Hepatocyte (in vitro differentiated cells): Measurements from ENCODE around the gene BMP6. TPM values are rescaled to one million over a fixed set of nuclear protein-coding genes. Genes with fewer than 3 reads are reported as not detected.

ENCODE experiments used
- DNase-seq: peaks from one replicate; pipeline ENCODE4 v3.0.0-alpha.2; 2016; ENCODE audit warnings: low spot score
- H2AFZ ChIP-seq: fragments of 200-600 bp; sonication (generic); 2 replicates; pipeline ENCODE4 v1.6.0; 2016; ENCODE audit warnings: antibody characterized with exemption, mild to moderate bottlenecking
- H3K27ac ChIP-seq: fragments of 200-600 bp; sonication (generic); 2 replicates; pipeline ENCODE4 v1.5.1; 2016; ENCODE audit warnings: mild to moderate bottlenecking
- H3K27me3 ChIP-seq: fragments of 200-600 bp; sonication (generic); 2 replicates; pipeline ENCODE4 v1.6.1; 2016
- H3K36me3 ChIP-seq: fragments of 200-600 bp; sonication (generic); replicated peaks from 2 replicates; pipeline ENCODE4 v1.5.1; 2016; ENCODE audit warnings: low read depth; ENCODE audit not compliant: insufficient read depth
- H3K4me1 ChIP-seq: fragments of 200-600 bp; sonication (generic); 2 replicates; pipeline ENCODE4 v1.5.1; 2016; ENCODE audit warnings: mild to moderate bottlenecking, moderate library complexity; ENCODE audit not compliant: insufficient read depth
- H3K4me2 ChIP-seq: fragments of 200-600 bp; sonication (generic); 2 replicates; pipeline ENCODE4 v1.6.0; 2016
- H3K4me3 ChIP-seq: fragments of 200-600 bp; sonication (generic); 2 replicates; pipeline ENCODE4 v1.5.1; 2016; ENCODE audit warnings: mild to moderate bottlenecking
- H3K79me2 ChIP-seq: fragments of 200-600 bp; sonication (generic); 2 replicates; pipeline ENCODE4 v1.6.0; 2017; ENCODE audit warnings: mild to moderate bottlenecking
- H3K9me2 ChIP-seq: fragments of 200-600 bp; sonication (generic); replicated peaks from 2 replicates; pipeline ENCODE4 v1.6.0; 2017; ENCODE audit warnings: mild to moderate bottlenecking; ENCODE audit not compliant: insufficient read depth
- H3K9me3 ChIP-seq: fragments of 200-600 bp; sonication (generic); 2 replicates; pipeline ENCODE4 v1.5.1; 2016; ENCODE audit warnings: low read depth, mild to moderate bottlenecking
- H4K20me1 ChIP-seq: fragments of 200-600 bp; sonication (generic); 2 replicates; pipeline ENCODE4 v1.6.0; 2016; ENCODE audit warnings: mild to moderate bottlenecking; ENCODE audit not compliant: insufficient read depth, poor library complexity, severe bottlenecking
- EZH2 ChIP-seq: fragments of 200-600 bp; sonication (generic); IDR thresholded peaks from 2 replicates; pipeline ENCODE4 v1.6.1; 2016; ENCODE audit warnings: antibody characterized with exemption, mild to moderate bottlenecking, borderline replicate concordance
- EZH2phosphoT487 ChIP-seq: fragments of 200-600 bp; sonication (generic); IDR thresholded peaks from one replicate; pipeline ENCODE4 v1.6.1; 2018; ENCODE audit warnings: antibody characterized with exemption, mild to moderate bottlenecking, low read depth, moderate library complexity; ENCODE audit not compliant: unreplicated experiment, severe bottlenecking
- whole genome bisulfite sequencing: methylation state at CpG from one replicate; pipeline ENCODE4 v1.1.6; 2016; ENCODE audit warnings: low lambda C conversion rate; ENCODE audit errors: missing lambda C conversion rate; 5-methylcytosine and 5-hydroxymethylcytosine counted together
- polyA plus RNA-seq: library from polyadenylated mRNA; unstranded; fragments of >200 nt; fragmentation: Nextera tagmentation; extraction: Ambion mirVana; gene quantifications from 2 replicates; pipeline ENCODE4 v1.2.1, GENCODE V29; 2016
- total RNA-seq: library from RNA; depleted of rRNA; stranded (reverse); fragments of >200 nt; gene quantifications from 2 replicates; pipeline ENCODE4 v1.2.3, GENCODE V29; 2014
- TF ChIP-seq, protein P1 (sequence below): fragments of 200-600 bp; sonication (generic); IDR thresholded peaks from 2 replicates; pipeline ENCODE4 v1.5.1; 2016; ENCODE audit warnings: antibody characterized with exemption, mild to moderate bottlenecking; ENCODE audit not compliant: poor library complexity

Gene BMP6
- total and polyA plus RNA-seq, 2 experiments from 2014 or later: 4.0 to 4.3 TPM

DNA sequence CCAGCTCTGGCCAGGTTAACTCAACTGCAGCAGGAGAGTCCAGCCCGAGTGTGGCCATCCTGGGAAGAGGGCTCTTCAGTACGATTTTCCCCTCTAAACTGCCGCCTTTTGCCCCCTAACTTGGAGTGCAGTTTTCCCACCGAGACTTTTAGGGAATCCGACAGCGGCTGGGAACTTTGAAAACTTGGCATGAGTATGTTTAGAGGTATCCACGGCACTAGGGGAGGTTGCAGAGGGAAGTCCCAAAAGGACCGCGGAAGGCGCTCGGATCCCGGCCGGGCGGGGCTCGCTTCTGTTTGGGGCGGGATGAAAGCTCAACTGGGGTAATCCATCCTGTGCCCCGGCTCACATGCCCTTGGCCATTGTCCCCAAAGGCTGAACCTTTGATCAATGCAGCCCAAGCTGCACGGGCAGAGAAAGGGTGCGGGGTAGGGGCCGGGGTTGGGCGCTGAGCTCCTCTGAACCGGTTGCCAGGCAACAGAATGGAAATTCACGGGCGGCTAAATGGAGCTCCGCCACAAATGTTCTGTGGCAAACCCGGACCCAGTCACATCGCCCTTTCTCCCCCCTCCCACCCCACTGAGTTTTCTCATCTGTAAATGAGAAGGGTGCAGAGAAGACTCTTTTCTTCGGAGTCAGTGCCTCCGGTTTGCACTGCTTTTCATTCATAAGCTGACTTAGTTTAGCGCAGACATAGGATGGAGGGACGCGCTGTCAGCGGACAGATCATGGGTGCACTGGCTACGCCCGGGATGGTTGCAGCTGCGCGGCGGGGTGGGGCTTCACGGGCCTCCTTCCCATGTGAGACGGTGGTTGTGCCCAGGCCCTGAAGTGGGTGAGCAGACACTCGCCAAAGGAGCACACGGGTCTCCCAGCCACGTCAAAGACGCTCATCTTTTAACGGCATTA is 2.3 kb downstream of the BMP6 start:
- Histone ChIP-seq H3K4me1 (peaks cover 13% of the 10 kb centered on the region), H3K79me2 (no peaks in the 10 kb centered on the region), H3K36me3 (no peaks in the 10 kb centered on the region), H2AFZ (no peak overlapping the region), H3K9me2 (no peaks in the 10 kb centered on the region), H3K4me3 (peak overlapping the region; percentile 8), H3K9me3 (no peaks in the 10 kb centered on the region), H3K27ac (no peak overlapping the region), H3K4me2 (peak overlapping the region; percentile 100), H4K20me1 (no peaks in the 10 kb centered on the region), H3K27me3 (peaks cover 90% of the 10 kb centered on the region)
- peak; percentile 18 for DNase-seq
- TF ChIP-seq EZH2 (peak; percentile 92), EZH2phosphoT487 (peak; percentile 42)
- TF ChIP-seq, protein P1, sequence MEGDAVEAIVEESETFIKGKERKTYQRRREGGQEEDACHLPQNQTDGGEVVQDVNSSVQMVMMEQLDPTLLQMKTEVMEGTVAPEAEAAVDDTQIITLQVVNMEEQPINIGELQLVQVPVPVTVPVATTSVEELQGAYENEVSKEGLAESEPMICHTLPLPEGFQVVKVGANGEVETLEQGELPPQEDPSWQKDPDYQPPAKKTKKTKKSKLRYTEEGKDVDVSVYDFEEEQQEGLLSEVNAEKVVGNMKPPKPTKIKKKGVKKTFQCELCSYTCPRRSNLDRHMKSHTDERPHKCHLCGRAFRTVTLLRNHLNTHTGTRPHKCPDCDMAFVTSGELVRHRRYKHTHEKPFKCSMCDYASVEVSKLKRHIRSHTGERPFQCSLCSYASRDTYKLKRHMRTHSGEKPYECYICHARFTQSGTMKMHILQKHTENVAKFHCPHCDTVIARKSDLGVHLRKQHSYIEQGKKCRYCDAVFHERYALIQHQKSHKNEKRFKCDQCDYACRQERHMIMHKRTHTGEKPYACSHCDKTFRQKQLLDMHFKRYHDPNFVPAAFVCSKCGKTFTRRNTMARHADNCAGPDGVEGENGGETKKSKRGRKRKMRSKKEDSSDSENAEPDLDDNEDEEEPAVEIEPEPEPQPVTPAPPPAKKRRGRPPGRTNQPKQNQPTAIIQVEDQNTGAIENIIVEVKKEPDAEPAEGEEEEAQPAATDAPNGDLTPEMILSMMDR: no peak
- 1% methylated on average over 44 of the region's 45 CpGs for WGBS

DNA sequence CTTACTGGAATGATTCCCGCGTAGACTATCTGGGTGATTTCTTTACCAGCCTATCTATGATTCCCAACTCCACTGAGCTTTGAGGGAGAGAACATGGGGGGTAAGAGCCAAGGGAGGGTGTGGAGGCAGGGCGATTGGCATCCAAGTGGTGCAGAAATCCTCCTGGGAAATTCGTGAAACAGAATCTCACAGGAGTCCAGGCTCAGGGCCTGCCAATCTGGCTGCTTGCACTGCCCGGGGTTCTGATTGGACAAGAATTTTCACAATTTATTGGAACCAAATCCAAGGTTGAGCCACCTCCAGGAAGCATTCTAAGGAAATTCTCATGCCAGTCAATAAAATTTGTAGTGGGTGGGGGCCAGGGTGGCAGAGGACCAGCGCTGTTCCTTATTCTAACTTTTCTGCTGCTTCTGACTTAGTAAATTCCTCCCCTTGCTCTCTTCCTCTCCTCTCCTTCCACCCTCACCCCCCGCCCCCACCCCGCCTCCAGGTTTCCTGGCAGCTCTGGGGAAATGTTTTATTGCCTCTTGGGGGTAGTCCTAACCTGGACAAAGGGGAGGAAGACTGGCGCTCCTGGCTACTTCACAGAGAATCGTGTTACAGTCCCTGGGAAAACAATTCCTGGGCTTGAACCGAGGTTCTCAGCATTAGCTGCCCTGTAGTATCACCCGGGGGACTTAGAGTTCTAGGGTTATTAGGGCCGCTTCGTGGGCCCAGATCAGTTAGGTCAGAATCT is 3.1 kb downstream of the BMP6 start:
- peak overlapping the region; percentile 100 for H3K4me2 ChIP-seq

DNA sequence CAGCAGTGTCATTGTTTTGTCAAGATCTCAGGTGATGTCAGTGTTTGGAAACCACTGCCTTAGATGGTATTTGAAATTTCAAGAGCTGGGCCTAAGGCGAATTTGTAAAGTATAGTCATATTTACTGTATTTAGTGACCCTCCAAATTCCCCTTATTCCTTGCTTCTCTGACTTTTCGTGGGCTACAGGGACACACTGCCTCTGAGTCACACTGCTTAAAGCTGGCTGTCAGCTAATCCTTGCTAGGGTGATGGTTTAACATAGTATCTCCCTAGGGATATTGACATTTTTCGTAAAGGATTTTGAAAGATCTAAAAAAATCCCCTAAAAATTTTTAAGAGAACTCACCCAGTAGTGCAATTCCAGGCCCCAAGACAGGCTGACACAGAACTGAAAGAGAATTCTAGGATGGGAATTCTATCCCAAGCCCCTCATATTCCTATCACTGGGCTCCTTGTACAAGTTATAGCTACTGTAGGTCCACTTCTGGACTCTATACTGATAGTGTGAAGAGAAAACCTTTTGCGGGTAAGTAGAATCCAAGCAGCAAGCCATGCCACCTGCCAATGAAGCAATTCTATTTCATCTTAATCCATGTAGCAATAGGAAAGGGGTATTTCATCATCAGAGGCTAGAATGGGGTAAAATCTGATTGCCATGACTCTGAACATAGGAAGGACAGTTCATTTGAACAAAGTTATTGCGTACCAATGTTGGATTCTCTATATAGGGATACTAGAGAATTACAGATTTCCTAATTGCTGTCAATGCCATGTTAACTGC is 4.3 kb downstream of the BMP6 start:
- peaks cover 13% of the 10 kb centered on the region for H3K4me1 ChIP-seq
- no peak overlapping the region for H3K4me3 ChIP-seq
- no peaks in the 10 kb centered on the region for H3K9me2 ChIP-seq
- TF ChIP-seq, protein P1: no peak
- TF ChIP-seq EZH2 (no peak), EZH2phosphoT487 (no peak)
- no peak overlapping the region for H3K27ac ChIP-seq
- H3K27me3 ChIP-seq: peaks cover 81% of the 10 kb centered on the region
- WGBS: 88% methylated on average over 5 of the region's 5 CpGs
- no peak overlapping the region for H3K4me2 ChIP-seq
- no peak for DNase-seq
- no peaks in the 10 kb centered on the region for H4K20me1 ChIP-seq
- no peaks in the 10 kb centered on the region for H3K36me3 ChIP-seq
- no peaks in the 10 kb centered on the region for H3K79me2 ChIP-seq
- H2AFZ ChIP-seq: no peak overlapping the region
- no peaks in the 10 kb centered on the region for H3K9me3 ChIP-seq

More for the DNA sequence above, 3.1 kb downstream of the BMP6 start:
- H3K4me3 ChIP-seq: no peak overlapping the region
- H3K4me1 ChIP-seq: peaks cover 13% of the 10 kb centered on the region
- 19% methylated on average over 12 of the region's 14 CpGs for WGBS
- H3K27ac ChIP-seq: no peak overlapping the region
- TF ChIP-seq EZH2: no peak
- no peak for TF ChIP-seq EZH2phosphoT487
- TF ChIP-seq, protein P1: no peak
- no peak for DNase-seq
- H2AFZ ChIP-seq: no peak overlapping the region
- no peaks in the 10 kb centered on the region for H3K36me3 ChIP-seq
- no peaks in the 10 kb centered on the region for H3K9me3 ChIP-seq
- H3K27me3 ChIP-seq: peaks cover 87% of the 10 kb centered on the region
- H3K79me2 ChIP-seq: no peaks in the 10 kb centered on the region
- no peaks in the 10 kb centered on the region for H4K20me1 ChIP-seq
- no peaks in the 10 kb centered on the region for H3K9me2 ChIP-seq
